GM12878 (cell line): ENCODE results near the gene EIF3M. TPM values are rescaled to one million over a fixed set of nuclear protein-coding genes. Genes with fewer than 3 reads are reported as not detected.

Experiments used
- ATAC-seq: fragments of 200-7000 bp; cut with Tn5 transposase; 3 replicates; pipeline ENCODE4 v1.9.1; 2020; ENCODE audit warnings: mild to moderate bottlenecking, moderate library complexity
- BruUV-seq: library from RNA; stranded (reverse); fragments of 400-500 nt; replicated peaks from 2 replicates; lab custom pipeline; 2021; lab: Mats Ljungman, UMichigan
- CTCF ChIA-PET: fragments of 300-600 bp; sonication (Branson Sonifier 250); formaldehyde crosslinking; extraction: SDS; loops from one replicate; lab custom pipeline; 2021; ENCODE audit warnings: inconsistent platforms; lab: Yijun Ruan, JAX
- POLR2A ChIA-PET: fragments of 350-600 bp; formaldehyde crosslinking; extraction: SDS; loops from one replicate; lab custom pipeline; 2021; ENCODE audit warnings: inconsistent platforms; lab: Charles Lee
- RAD21 ChIA-PET: fragments of 300-600 bp; sonication (Branson Sonifier 250); formaldehyde crosslinking; loops from one replicate; lab custom pipeline; 2023; ENCODE audit warnings: antibody characterized with exemption; ENCODE audit not compliant: unreplicated experiment; lab: Charles Lee
- SMC1A ChIA-PET: fragments of 300-600 bp; sonication (Branson Sonifier 250); formaldehyde crosslinking; loops from one replicate; lab custom pipeline; 2023; ENCODE audit not compliant: unreplicated experiment, uncharacterized antibody; lab: Charles Lee
- DNase-seq: peaks from one replicate; pipeline ENCODE4 v3.0.0-alpha.2; 2011; ENCODE audit warnings: low read depth, low spot score
- FAIRE-seq: peaks from 3 replicates; lab custom pipeline; 2011; peaks lifted over from hg19 to GRCh38; lab: Jason Lieb, UNC
- H2AFZ ChIP-seq: 2 replicates; pipeline ENCODE4 v1.6.0; 2011; ENCODE audit warnings: low read depth, low read length, control low read depth; ENCODE audit not compliant: control insufficient read depth
- H3K27ac ChIP-seq: 2 replicates; pipeline ENCODE4 v1.5.1; 2011; ENCODE audit warnings: control low read depth; ENCODE audit not compliant: control insufficient read depth, insufficient read depth
- H3K27me3 ChIP-seq, 2 experiments: replicated peaks in 1 of 2; 2 replicates each; pipeline versions ENCODE4 v1.6.0 to v1.6.1; 2011; ENCODE audit warnings: low read length in 1 of 2; ENCODE audit not compliant: control insufficient read depth in 2 of 2, insufficient read depth in 2 of 2
- H3K36me3 ChIP-seq, 2 experiments: 2 replicates each; pipeline ENCODE4 v1.5.1; 2011; ENCODE audit warnings: low read length in 1 of 2; ENCODE audit not compliant: control insufficient read depth in 2 of 2, insufficient read depth in 2 of 2
- H3K4me1 ChIP-seq: 2 replicates; pipeline ENCODE4 v1.6.1; 2011; ENCODE audit warnings: mild to moderate bottlenecking, low read length, moderate library complexity, mixed read lengths; ENCODE audit not compliant: control insufficient read depth, insufficient read depth
- H3K4me2 ChIP-seq: 2 replicates; pipeline ENCODE4 v1.6.0; 2011; ENCODE audit warnings: control low read depth; ENCODE audit not compliant: control insufficient read depth, insufficient read depth
- H3K4me3 ChIP-seq: fragments of 200-600 bp; sonication (generic); 2 replicates; pipeline ENCODE4 v1.5.1; 2016
- H3K79me2 ChIP-seq: 2 replicates; pipeline ENCODE4 v1.6.0; 2011; ENCODE audit warnings: low read length; ENCODE audit not compliant: control insufficient read depth, insufficient read depth
- H3K9ac ChIP-seq: 2 replicates; pipeline ENCODE4 v1.8.0; 2011; ENCODE audit warnings: low read length, control low read depth, mixed read lengths; ENCODE audit not compliant: control insufficient read depth, insufficient read depth
- H3K9me3 ChIP-seq: replicated peaks from 3 replicates; pipeline ENCODE4 v1.5.1; 2011; ENCODE audit warnings: mild to moderate bottlenecking, low read length; ENCODE audit not compliant: control insufficient read depth, insufficient read depth
- H4K20me1 ChIP-seq: 2 replicates; pipeline ENCODE4 v1.6.0; 2011; ENCODE audit not compliant: control insufficient read depth, insufficient read depth
- ASH2L ChIP-seq: fragments of 300-600, 200-600 bp; sonication (generic); IDR thresholded peaks from 2 replicates; pipeline ENCODE4 v1.6.1; 2017; ENCODE audit warnings: low read depth, mild to moderate bottlenecking, borderline replicate concordance
- CREB1 ChIP-seq: IDR thresholded peaks from 2 replicates; pipeline ENCODE4 v1.6.1; 2012; ENCODE audit warnings: low read depth, mild to moderate bottlenecking, inconsistent platforms
- DPF2 ChIP-seq: fragments of 450-650 bp; IDR thresholded peaks from 2 replicates; pipeline ENCODE4 v1.6.1; 2017; ENCODE audit warnings: mild to moderate bottlenecking
- ETV6 ChIP-seq, 2 experiments: fragments of 450-650 bp in 1 of 2; IDR thresholded peaks in 1 of 2; conservative IDR thresholded peaks in 1 of 2; 2 replicates each; pipeline ENCODE4 v1.6.1; 2014; ENCODE audit warnings: antibody characterized with exemption in 1 of 2, borderline replicate concordance in 1 of 2, low read depth in 1 of 2, mild to moderate bottlenecking in 1 of 2, moderate library complexity in 1 of 2
- GATAD2B ChIP-seq: fragments of 450-650 bp; conservative IDR thresholded peaks from 2 replicates; pipeline ENCODE4 v1.6.1; 2017; ENCODE audit warnings: low read depth, mild to moderate bottlenecking, moderate library complexity
- HCFC1 ChIP-seq: fragments of 150-350 bp; IDR thresholded peaks from 2 replicates; pipeline ENCODE4 v1.6.1; 2014; ENCODE audit warnings: low read length
- HDGF ChIP-seq: fragments of 450-650 bp; IDR thresholded peaks from 2 replicates; pipeline ENCODE4 v1.6.1; 2016; ENCODE audit warnings: antibody characterized with exemption
- MAX ChIP-seq: IDR thresholded peaks from 2 replicates; pipeline ENCODE4 v1.6.1; 2012; ENCODE audit warnings: low read depth, low read length, improper control_type of control experiment
- MEF2A ChIP-seq: IDR thresholded peaks from 2 replicates; pipeline ENCODE4 v1.6.1; 2011; ENCODE audit warnings: low read depth, mild to moderate bottlenecking, low read length, moderate library complexity; ENCODE audit not compliant: insufficient read depth
- MEF2B ChIP-seq: fragments of 450-650 bp; IDR thresholded peaks from 2 replicates; pipeline ENCODE4 v1.6.1; 2018; ENCODE audit warnings: mild to moderate bottlenecking, moderate library complexity; ENCODE audit not compliant: partially characterized antibody, poor library complexity, severe bottlenecking
- MTA3 ChIP-seq: IDR thresholded peaks from 2 replicates; pipeline ENCODE4 v1.6.1; 2012; ENCODE audit warnings: low read length, inconsistent platforms, borderline replicate concordance
- NBN ChIP-seq: fragments of 450-650 bp; IDR thresholded peaks from 2 replicates; pipeline ENCODE4 v1.6.1; 2016
- NFYB ChIP-seq: IDR thresholded peaks from 2 replicates; pipeline ENCODE4 v1.6.1; 2011; ENCODE audit warnings: low read depth, mild to moderate bottlenecking, low read length, improper control_type of control experiment, moderate library complexity; ENCODE audit not compliant: insufficient read depth
- NR2C1 ChIP-seq: fragments of 450-650 bp; IDR thresholded peaks from 2 replicates; pipeline ENCODE4 v1.6.1; 2017; ENCODE audit warnings: antibody characterized with exemption, mild to moderate bottlenecking, moderate library complexity
- TCF3 ChIP-seq: IDR thresholded peaks from 2 replicates; pipeline ENCODE4 v1.6.1; 2012; ENCODE audit warnings: low read depth, mild to moderate bottlenecking, low read length, borderline replicate concordance; ENCODE audit not compliant: insufficient read depth
- ZBTB11 ChIP-seq: fragments of 450-650 bp; formaldehyde crosslinking; IDR thresholded peaks from 2 replicates; pipeline ENCODE4 v1.5.0; 2022; ENCODE audit warnings: mild to moderate bottlenecking, missing genetic modification characterization
- WGBS: methylation state at CpG from one replicate; pipeline ENCODE4 v1.1.6; 2016; ENCODE audit warnings: low lambda C conversion rate; ENCODE audit not compliant: insufficient replicate concordance, insufficient coverage; ENCODE audit errors: missing lambda C conversion rate; 5-methylcytosine and 5-hydroxymethylcytosine counted together
- in situ Hi-C: fragments of 300-500 bp; cut with MboI; formaldehyde crosslinking; loops from 9 replicates; pipeline ENCODE4 v1.14.3; 2018; ENCODE audit warnings: mixed read lengths
- intact Hi-C: fragments of 100-400 bp; cut with micrococcal nuclease; formaldehyde crosslinking; loops from one replicate; pipeline ENCODE4 v1.14.2; 2022; ENCODE audit not compliant: unreplicated experiment
- polyA plus RNA-seq, 11 experiments: library from polyadenylated mRNA; depleted of rRNA in 4 of 11; unstranded in 6 of 11; stranded (reverse) in 5 of 11; fragments of >200 nt; fragmentation: Nextera tagmentation in 4 of 11; fragmentation: Illumina TruSeq in 1 of 11; extraction: Ambion mirVana in 4 of 11; extraction: Trizol in 1 of 11; gene quantifications; 1 replicate in 1 of 11; 2 replicates in 10 of 11; pipeline versions ENCODE4 v1.2.1 to v1.2.3, GENCODE V29; 2011 to 2016; ENCODE audit warnings: inconsistent platforms in 2 of 11, missing spikeins in 2 of 11, low read depth in 1 of 11
- total RNA-seq, 4 experiments: library from RNA; depleted of rRNA in 3 of 4; stranded (reverse); fragments of >200 nt in 3 of 4; fragmentation: Illumina TruSeq in 1 of 4; extraction: Trizol in 1 of 4; gene quantifications; 2 replicates each; pipeline versions ENCODE4 v1.2.1 to v1.2.3, GENCODE V29; 2013 to 2021

EIF3M gene
- total and polyA plus RNA-seq, 10 of the 15 experiments (the other 5 are each of a cell fraction or from before 2014, with no cell fraction given): 392 to 1,205 (median 593) TPM

- ChIA-PET POLR2A (no interaction called here), RAD21 (no interaction called here), CTCF (no interaction called here), SMC1A (no interaction called here)
- Histone ChIP-seq H3K36me3 (no peaks in the 10 kb centered on the region), H3K4me1 (no peaks in the 10 kb centered on the region), H2AFZ (no peak overlapping the region), H3K27ac (no peak overlapping the region), H4K20me1 (no peaks in the 10 kb centered on the region), H3K9ac (no peak overlapping the region), H3K79me2 (no peaks in the 10 kb centered on the region), H3K9me3 (no peaks in the 10 kb centered on the region), H3K4me2 (no peak overlapping the region), H3K4me3 (no peak overlapping the region), H3K27me3 (no peaks in the 10 kb centered on the region)
- 24% methylated on average over 4 of the region's 4 CpGs for WGBS
- FAIRE-seq (no peak), DNase-seq (no peak), ATAC-seq (no peak)
- no TSS peak for BruUV-seq
- no peak for TF ChIP-seq NR2C1
- TF ChIP-seq NBN: no peak
- TF ChIP-seq DPF2: no peak
- in situ Hi-C loops (no loop called here), intact Hi-C loops (no loop called here)
Measured at GRCh38 chr11:32550207-32550606, 33.4 kb upstream of the EIF3M start.

- in situ Hi-C loops: no loop called here
- no peak for TF ChIP-seq ETV6 (conservative IDR thresholded peaks at IDR 0.05 in 1 of 2, IDR thresholded peaks at IDR 0.05 in 1 of 2; ENCODE audit: borderline replicate concordance in 1 of 2, low read depth in 1 of 2)
- TF ChIP-seq MAX: no peak
- no peak for TF ChIP-seq HCFC1
- TF ChIP-seq ASH2L: no peak
- no peak for TF ChIP-seq TCF3
- no peak for TF ChIP-seq HDGF
- no peak for TF ChIP-seq MEF2A
- TF ChIP-seq MTA3: no peak
- no peak for TF ChIP-seq GATAD2B
- TF ChIP-seq NFYB: no peak
- no peak for TF ChIP-seq ZBTB11 (CRISPR knock-in tag)
- TF ChIP-seq MEF2B: no peak
- no peak for TF ChIP-seq CREB1
Measured at GRCh38 chr11:32555091-32555490, 28.5 kb upstream of the EIF3M start.

More at GRCh38 chr11:32555091-32555490, 28.5 kb upstream of the EIF3M start:
- ChIA-PET POLR2A (no interaction called here), RAD21 (interaction anchor here (1.0 kb wide), 1 partner anchor 67 kb away, joined by 3 read pairs; no protein-coding TSS in a partner anchor), CTCF (no interaction called here), SMC1A (interaction anchor here (1.0 kb wide), 1 partner anchor 25 kb away, joined by 3 read pairs; no protein-coding TSS in a partner anchor)
- Histone ChIP-seq H4K20me1 (no peaks in the 10 kb centered on the region), H3K9me3 (no peaks in the 10 kb centered on the region), H3K27me3 (no peaks in the 10 kb centered on the region), H3K27ac (no peak overlapping the region), H3K36me3 (no peaks in the 10 kb centered on the region), H3K4me1 (no peaks in the 10 kb centered on the region), H3K4me3 (no peak overlapping the region), H3K9ac (no peak overlapping the region), H3K79me2 (no peaks in the 10 kb centered on the region), H2AFZ (no peak overlapping the region), H3K4me2 (no peak overlapping the region)
- BruUV-seq: no TSS peak
- DNase-seq (no peak), FAIRE-seq (no peak), ATAC-seq (no peak)
- intact Hi-C loops: no loop called here
- 11% methylated on average over 4 of the region's 4 CpGs for WGBS
